ENCODE data around the gene CNTNAP4.

Gene CNTNAP4

DNA sequence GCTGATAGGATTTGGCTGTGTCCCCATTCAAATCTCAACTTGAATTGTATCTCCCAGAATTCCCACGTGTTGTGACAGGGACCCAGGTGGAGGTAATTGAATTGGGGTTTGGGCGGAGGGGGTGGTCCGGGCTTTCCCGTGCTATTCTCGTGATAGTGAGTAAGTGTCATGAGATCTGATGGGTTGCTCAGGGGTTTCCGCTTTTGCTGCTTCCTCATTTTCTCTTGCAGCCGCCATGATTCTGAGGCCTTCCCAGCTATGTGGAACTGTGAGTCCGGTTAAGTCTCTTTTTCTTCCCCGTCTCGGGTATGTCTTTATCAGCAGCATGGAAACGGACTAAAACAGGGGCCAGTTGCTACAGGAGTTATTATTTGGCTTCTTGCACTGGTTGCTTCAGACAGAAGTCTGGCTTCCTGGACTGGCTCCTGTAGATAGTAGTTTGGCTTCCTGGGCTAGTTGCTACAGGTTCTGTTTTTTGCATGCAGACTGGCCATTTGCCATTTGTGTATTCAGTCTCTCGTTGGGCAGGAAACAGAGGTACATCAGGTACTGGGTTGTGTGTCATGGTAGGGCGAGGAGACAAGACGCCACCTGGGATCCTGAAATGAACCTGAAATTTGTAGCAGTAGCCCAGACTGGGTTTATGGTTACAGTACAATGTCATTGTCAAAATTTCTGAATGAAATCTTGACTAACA, 32.6 kb downstream of the CNTNAP4 start:
- no peak for DNase-seq

- no peak for DNase-seq
These were observed 34.1 kb downstream of the CNTNAP4 start for GRCh38 chr16:76311260-76311659.

GRCh38 chr16:76318565-76318964, 41.4 kb downstream of the CNTNAP4 start:
- no peak for DNase-seq

- no peak for DNase-seq
These were observed 51.9 kb downstream of the CNTNAP4 start for GRCh38 chr16:76329106-76329505.

GRCh38 chr16:76335180-76335974, 58.2 kb downstream of the CNTNAP4 start:
- no peak for DNase-seq

- no peak for DNase-seq
These were observed 58.9 kb downstream of the CNTNAP4 start for GRCh38 chr16:76336112-76336511.

GRCh38 chr16:76338472-76338871, 61.3 kb downstream of the CNTNAP4 start:
- no peak for DNase-seq

GRCh38 chr16:76343769-76344168, 66.6 kb downstream of the CNTNAP4 start:
- DNase-seq: no peak

GRCh38 chr16:76345163-76345661, 68.0 kb downstream of the CNTNAP4 start:
- DNase-seq: no peak

GRCh38 chr16:76346210-76346609, 69.0 kb downstream of the CNTNAP4 start:
- no peak for DNase-seq

GRCh38 chr16:76351441-76351840, 74.2 kb downstream of the CNTNAP4 start:
- no peak for DNase-seq

GRCh38 chr16:76360404-76360803, 83.2 kb downstream of the CNTNAP4 start:
- no peak for DNase-seq

- DNase-seq: no peak
These were observed 93.1 kb downstream of the CNTNAP4 start for GRCh38 chr16:76370344-76370743.

- DNase-seq: no peak
These were observed 94.2 kb downstream of the CNTNAP4 start for GRCh38 chr16:76371441-76371840.

DNA sequence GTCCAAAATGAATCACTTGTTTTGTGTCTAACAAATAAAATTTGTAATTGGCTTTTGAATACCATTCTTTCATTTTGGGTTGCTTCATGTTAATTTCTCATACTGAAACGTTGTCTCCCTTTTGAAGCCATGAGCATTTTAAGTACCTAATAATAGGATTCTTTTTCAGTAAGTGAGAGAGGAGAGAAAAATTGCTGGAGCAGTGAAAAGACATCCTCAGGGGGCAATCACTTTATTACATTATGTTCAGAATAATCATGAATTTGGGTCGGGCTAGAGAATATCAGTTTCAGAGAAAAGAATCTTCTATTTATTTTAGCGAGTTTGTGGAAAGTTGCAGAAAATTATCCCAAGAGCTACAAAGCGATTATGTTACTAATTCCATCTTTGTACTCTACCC, 96.8 kb downstream of the CNTNAP4 start:
- DNase-seq: no peak

DNA sequence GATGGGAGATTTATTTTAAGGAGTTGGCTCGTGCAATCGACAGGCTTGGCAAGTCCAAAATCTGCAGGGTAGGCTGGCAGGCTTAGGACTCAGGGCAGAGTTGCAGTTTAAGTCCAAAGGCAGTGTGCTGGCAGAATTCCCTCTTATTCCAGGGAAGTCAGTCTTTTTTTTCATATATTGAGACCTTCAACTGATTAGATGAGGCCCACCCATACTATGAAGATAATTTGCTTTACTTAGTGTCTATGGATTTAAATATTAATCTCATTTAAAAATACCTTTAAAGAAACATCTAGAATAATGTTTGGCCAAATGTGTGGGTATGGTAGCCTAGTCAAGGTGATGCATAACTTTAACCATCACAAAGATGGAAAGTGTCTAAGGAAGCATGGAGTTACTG, 99.8 kb downstream of the CNTNAP4 start:
- no peak for DNase-seq

DNA sequence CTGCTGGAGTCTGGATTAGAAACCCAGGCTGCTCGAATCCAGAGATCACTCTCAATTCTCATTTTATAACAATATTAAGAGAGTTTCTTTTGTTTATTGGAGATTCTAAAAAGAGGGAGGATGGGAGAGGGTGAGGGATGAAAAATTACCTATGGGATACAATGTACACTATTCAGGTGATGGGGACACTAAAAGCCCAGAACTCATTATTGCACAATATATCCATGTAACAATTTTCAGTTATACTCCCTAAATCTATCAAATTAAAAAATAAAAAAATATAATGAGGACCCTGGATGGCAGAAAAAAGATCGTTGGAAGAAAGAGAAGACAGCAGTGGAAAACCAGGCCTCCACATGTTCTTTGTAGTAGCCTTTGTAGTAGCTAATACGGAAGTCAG, 100.8 kb downstream of the CNTNAP4 start:
- no peak for DNase-seq

GRCh38 chr16:76381096-76381495, 103.9 kb downstream of the CNTNAP4 start:
- DNase-seq: no peak

DNA sequence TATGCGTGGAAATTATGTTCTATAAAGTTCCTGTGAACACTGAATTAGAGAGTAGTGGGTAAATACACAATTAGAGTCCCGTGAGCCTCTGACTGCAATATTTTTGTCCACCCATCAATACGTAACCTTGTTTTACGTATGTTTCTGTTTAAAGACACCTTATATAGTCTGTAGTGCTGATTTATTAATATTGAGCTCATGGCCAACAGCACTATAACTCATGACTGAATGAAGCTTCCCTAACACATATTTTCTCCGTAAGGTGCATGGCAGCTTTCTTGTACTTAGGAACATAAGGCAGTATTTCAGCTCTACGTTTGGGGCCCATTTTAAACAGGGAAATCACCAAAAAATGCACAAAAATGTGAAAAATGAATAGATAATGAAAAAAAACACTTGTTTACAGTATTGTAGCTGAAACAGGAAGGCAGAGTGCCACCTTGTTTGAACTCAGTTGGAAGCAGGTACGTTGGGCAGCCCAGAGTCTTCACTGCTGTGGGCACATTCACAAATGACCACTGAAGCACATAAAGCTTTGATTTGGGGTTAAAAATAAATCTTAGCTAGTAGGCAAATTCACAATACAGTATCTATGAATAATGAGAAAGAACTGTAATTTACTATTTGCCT, 108.5 kb downstream of the CNTNAP4 start:
- DNase-seq: no peak

GRCh38 chr16:76386784-76387183, 109.6 kb downstream of the CNTNAP4 start:
- DNase-seq: no peak

DNA sequence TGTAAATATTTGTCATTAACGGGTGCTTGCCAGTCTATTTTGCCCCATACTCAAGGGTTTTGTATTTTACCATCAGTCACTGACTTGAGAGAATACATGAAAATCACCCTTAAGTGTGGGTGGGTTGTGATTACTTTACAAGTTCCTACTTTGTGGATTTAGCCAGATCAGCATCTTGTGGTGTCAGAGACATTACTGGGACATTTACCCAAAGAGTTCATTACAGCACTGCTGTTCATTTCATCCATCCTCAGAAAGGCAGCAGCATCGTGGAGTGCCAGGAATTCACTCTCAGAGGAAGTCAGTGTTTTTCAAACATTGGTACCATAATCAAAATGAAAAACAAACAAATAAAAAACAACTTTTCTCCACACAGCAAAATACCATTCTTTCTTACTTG, 110.8 kb downstream of the CNTNAP4 start:
- no peak for DNase-seq

DNA sequence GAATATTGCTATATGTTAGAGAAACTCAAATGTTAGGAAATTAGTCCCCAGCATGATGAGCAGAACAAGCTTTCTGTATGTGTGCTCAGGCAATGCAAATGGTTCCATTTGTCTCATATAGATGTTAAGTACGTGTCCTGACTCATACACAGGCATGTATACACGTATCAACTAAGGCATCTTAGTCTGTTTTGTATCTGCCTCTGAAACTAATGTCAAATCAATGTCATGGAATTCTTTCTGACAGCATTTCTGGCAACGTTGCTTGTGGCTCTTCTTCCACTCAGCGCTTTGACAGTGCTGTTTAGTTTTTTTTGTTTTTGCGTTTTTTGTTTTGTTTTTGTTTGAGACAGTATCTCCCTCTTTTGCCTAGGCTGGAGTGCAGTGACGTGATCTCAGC, 111.9 kb downstream of the CNTNAP4 start:
- DNase-seq: no peak

- DNase-seq: no peak
These were observed 113.3 kb downstream of the CNTNAP4 start for GRCh38 chr16:76390476-76390875.

- DNase-seq: no peak
These were observed 119.8 kb downstream of the CNTNAP4 start for GRCh38 chr16:76396977-76397376.
